LNCaP clone FGC (cell line): ENCODE measurements around the gene CDK5RAP2.

Experiments
- DNase-seq: peaks from one replicate; pipeline ENCODE4 v3.0.0-alpha.2; 2011; ENCODE audit warnings: low read depth
- H3K4me3 ChIP-seq: 2 replicates; pipeline ENCODE4 v1.5.1; 2011; ENCODE audit warnings: mild to moderate bottlenecking, low read depth, low read length, control low read depth
- CTCF ChIP-seq: IDR thresholded peaks from 2 replicates; pipeline ENCODE4 v1.5.1; 2012; ENCODE audit warnings: mild to moderate bottlenecking; ENCODE audit not compliant: control insufficient read depth, insufficient read depth; ENCODE audit errors: extremely low read depth

Gene CDK5RAP2

GRCh38 chr9:120482424-120483186 is 97.4 kb downstream of the CDK5RAP2 start:
- no peak for DNase-seq
- TF ChIP-seq CTCF = no peak
- no peak overlapping the region for H3K4me3 ChIP-seq

DNA sequence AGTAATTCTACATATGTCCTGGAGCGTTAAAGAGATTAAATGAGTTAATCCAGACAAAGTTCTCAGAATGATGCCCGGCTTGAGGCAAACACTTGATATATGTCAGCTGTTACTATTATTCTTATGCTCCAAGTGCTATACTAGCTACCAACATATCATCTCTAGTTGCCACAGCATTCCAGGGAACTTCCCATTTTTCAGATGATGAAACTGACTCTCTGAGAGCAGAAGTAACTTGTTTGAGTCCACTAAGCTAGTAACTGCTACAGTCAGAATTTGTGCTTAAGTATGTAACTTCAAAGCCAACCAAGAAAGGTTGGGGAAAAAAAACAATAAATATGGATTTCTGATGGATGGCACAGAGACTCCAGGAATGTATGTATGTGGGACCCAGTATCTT is 98.1 kb downstream of the CDK5RAP2 start:
- DNase-seq = no peak
- no peak for TF ChIP-seq CTCF
- no peak overlapping the region for H3K4me3 ChIP-seq

DNA sequence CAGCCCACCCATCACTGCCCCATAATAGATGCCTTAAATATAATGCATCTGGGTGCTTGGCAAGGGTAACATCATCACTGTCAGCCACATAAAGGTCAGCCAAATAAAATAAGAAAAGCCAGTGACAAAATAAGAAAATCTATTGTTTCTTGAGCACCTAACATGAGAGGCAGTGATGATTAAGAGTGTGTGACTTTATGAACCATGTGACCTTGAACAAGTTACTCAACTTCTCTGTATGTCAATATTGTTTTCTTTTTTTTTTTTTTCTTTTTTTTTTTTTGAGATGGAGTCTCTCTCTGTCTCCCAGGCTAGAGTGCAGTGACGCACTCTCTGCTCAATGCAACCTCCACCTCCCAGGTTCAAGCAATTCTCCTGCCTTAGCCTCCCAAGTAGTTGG is 98.7 kb downstream of the CDK5RAP2 start:
- no peak for DNase-seq
- no peak overlapping the region for H3K4me3 ChIP-seq
- TF ChIP-seq CTCF = no peak

DNA sequence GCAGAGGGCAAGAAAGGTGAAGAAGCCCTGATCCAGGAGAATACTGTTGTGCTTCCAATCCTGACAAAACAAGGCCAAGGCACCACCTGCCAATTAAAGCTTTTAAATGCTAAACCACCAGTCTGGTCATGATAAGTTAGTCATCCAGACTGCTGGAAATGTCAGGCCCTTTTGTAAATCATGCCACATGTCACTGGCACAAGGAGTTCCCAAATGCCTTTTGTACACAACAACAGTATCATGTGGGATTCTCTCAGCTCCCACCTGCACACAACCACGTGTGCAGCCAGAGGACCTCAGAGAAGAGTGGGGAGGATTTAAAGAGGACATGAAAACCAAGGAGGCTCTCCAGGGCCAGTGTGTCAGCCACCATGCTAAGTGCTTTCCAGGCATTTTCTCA is 99.3 kb downstream of the CDK5RAP2 start:
- no peak overlapping the region for H3K4me3 ChIP-seq
- no peak for TF ChIP-seq CTCF
- no peak for DNase-seq

DNA sequence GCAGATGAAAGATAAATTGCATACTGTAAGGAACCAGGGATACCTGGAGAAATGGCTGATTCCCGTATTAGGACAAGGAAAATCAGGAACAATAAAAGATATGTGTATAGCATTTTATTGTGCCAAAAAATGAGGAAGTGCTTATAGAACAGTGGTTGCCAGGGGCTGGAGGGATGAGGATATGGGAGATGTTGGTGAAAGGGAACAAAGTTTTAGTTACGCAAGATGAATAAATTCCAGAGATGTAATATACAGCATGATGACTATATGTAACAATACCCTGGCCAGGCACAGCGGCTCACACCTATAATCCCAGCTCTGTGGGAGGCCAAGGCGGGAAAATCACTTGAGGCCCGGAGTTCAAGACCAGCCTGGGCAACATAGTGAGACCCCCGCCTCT is 101.8 kb downstream of the CDK5RAP2 start:
- peak; percentile 34 for DNase-seq
- TF ChIP-seq CTCF = no peak

GRCh38 chr9:120477534-120478001 is 102.4 kb downstream of the CDK5RAP2 start:
- peak; percentile 97 for TF ChIP-seq CTCF
- no peak overlapping the region for H3K4me3 ChIP-seq
- peak; percentile 67 for DNase-seq

More for the DNA sequence above, 101.8 kb downstream of the CDK5RAP2 start:
- no peak overlapping the region for H3K4me3 ChIP-seq

DNA sequence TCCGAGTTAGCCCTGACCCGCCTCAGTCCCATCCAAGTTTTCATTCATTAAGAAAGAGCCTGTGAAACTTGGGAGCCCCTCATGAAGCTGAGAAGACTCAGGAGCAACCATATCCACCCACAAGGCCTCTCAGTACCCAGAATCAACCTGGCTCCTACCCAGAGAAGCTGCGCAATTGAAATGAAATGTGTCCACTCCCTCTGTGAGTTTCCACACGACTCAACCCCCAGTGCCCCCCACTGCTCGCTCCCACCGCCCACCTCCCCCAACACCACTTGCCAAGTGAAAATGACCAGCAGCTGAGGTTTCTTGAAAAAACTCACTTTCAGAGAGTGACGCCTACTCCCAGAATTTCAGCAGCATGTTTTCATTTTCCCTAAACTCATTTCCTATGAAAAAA is 104.6 kb downstream of the CDK5RAP2 start:
- DNase-seq = no peak
- TF ChIP-seq CTCF = no peak
- no peak overlapping the region for H3K4me3 ChIP-seq
